ENCODE data around the gene COL18A1.

The COL18A1 gene

DNA sequence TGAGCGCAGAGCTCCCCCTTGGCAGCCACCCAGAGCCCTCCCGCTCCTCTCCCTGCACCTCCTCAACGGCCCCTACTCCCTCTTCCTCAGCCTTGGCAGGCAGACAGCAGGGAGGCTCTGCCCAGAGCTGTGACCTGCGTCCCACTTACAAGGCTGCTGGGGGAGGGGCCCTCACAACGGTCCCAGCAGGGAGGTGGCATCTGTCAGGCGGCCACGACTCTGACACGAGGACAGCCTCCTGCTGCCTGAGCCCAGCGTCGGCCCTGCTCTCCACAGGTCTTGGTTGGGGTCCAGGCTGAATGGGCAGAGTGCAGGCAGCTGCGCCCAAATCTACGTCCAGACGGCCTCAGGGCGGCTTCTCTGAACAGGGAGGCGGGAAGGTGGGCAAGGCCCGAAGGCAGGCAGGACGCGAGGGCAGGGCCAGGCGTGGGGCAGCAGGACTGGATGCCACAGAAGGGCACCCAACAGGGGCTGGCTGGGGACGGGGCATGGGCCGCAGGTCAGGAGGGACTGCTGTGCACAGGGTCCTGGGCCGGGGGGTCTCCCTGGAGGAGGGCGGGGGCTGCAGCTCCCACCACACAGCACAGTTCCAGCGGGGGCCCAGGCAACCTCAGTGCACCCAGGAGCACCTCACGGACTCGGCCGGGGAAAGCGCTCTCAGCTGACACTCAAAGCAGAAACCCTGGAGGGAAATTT is 129.8 kb downstream of the COL18A1 start:
- FAIRE-seq (no peak), DNase-seq (ENCODE audit: extremely low spot score, insufficient read length, low read depth) (no peak)

- no peak for DNase-seq (ENCODE audit: extremely low spot score, insufficient read length, low read depth)
- no peak for FAIRE-seq
Measured at GRCh38 chr21:45535341-45536081, 130.5 kb downstream of the COL18A1 start.

DNA sequence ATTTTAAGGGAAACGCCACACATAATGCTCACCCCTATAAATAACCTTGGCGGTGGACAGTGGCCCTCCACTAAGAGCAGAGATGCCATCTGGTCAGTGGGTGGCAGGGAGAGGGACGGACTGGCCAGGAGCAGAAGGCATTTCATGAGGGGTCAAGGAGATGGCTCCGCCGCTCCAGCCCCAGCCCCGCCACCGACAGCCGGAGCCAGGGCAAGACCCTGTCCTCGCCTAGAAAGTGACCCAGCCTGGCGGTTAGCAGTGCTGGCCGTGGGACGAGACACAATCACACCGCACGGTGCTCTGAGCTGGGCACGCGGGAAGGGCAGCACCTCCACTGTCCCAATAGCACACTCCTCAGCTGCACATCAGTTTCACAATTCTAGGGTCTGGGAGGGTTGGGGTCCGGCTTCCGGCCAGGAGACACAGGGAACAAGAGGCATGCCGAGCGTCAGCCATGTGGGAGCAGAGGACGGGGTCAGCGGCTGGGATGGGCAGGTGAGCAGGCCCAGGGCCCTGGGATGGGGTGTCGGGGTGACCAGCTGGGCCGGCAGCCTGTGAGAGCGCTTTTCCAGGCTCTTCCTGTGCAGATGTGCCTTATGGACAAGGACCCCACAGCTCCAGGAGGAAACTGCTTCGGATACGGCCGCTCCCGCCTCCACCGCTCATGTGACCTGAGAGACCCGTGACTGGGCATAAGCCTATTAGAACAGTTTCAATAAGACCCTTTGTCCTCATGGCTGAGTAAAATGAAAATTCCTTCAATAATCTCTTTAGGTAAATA is 131.5 kb downstream of the COL18A1 start:
- DNase-seq (ENCODE audit: extremely low spot score, insufficient read length, low read depth), result no peak

DNA sequence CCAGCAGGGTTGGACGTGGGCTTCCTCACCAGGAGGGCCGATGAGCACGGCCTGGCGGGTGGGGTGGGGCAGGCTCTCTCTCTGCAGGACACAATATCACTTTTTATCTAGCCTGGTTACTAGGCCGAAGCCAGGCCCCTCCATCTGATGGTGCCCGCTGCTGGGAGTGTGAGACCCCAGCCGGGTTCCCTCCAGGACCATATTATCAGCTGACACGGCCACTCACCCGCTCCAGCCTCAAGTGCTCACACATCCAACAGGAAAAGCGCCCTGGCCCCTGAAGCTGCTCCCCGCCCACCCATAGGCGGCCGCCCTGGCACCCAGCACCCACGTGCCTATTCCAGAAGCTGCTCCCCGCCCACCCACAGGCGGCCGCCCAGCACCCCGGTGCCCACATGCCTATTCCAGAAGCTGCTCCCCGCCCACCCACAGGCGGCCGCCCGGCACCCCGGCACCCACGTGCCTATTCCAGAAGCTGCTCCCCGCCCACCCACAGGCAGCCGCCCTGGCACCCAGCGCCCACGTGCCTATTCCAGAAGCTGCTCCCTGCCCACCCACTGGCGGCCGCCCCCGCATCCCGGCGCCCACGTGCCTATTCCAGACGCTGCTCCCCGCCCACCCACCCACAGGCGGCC is 132.3 kb downstream of the COL18A1 start:
- FAIRE-seq (no peak), DNase-seq (ENCODE audit: extremely low spot score, insufficient read length, low read depth) (no peak)

More for the DNA sequence above, 131.5 kb downstream of the COL18A1 start:
- no peak for FAIRE-seq

DNA sequence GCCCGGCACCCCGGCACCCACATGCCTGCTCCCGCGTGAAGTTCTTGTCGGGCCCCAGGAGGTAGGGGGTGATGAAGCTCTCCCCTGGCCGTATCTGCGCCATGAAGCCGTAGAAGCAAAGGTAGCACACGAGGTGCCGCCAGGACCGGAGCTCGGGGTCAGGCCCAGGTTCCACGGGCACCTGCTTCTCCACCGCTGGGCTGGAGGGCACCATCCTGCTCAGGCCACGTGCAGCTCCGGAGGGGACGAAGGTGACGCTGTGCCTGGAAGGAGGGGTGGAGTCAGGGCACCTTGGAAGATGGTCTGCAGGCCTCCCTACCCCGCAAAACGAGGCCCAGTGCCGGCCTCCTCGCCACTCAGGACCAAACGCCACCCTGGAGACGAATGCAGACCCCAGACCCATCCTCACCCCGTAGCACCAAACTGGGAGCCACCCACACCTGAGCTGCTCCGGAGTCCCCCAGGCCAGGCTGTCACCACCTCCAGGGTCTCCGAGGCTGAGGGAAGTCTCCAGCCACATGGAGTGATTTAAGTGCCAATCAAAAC is 132.9 kb downstream of the COL18A1 start:
- FAIRE-seq (no peak), DNase-seq (ENCODE audit: extremely low spot score, insufficient read length, low read depth) (no peak)

- DNase-seq (ENCODE audit: extremely low spot score, insufficient read length, low read depth) (no peak), FAIRE-seq (no peak)
Measured at GRCh38 chr21:45538381-45539045, 133.5 kb downstream of the COL18A1 start.

GRCh38 chr21:45539046-45539795 is 134.3 kb downstream of the COL18A1 start:
- no peak for DNase-seq (ENCODE audit: extremely low spot score, insufficient read length, low read depth)
- no peak for FAIRE-seq

DNA sequence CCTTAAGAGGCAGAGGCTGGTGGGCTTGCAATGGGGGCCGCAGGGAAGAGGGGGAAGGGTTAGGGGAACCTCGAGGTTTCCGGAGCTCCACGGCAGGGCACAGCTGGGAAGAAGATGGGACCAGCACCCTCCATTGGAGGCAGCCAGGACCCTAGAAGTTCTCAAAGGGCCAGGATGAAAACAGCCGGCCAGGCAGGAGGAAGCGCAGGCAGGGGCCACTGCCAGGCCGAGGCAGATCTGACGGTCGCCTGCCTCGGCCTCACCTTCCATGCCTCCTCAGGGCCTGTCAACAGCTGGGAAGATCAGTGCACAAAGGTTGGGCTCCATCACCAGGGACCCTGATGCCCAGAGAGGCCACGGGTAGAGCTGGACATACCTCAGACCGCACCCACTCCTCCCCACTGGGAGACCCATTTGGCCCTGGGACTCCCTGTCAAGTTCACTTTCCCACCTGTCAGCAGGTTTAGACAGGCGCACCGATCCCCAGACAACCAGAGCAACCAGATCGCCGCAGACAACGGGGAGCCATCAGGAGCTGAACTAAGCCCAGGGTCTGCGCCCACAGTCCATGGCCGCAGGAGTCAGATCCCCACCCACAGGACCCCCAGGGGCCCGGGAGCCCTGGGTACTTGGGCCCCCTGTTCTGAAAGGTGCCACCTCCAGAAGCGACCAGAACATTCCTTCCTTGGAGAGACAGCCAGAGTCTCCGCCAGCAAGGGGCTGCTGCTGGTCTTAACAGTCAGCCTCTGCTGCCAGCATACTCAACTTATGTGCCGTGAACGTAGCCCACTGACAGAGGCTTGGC is 135.0 kb downstream of the COL18A1 start:
- FAIRE-seq, result no peak
- no peak for DNase-seq (ENCODE audit: extremely low spot score, insufficient read length, low read depth)

- no peak for FAIRE-seq
- DNase-seq (ENCODE audit: extremely low spot score, insufficient read length, low read depth), result no peak
Measured at GRCh38 chr21:45540601-45540970, 135.6 kb downstream of the COL18A1 start.

GRCh38 chr21:45541221-45542039 is 136.5 kb downstream of the COL18A1 start:
- DNase-seq (ENCODE audit: extremely low spot score, insufficient read length, low read depth), result peak; percentile 87
- FAIRE-seq, result peak; percentile 71

DNA sequence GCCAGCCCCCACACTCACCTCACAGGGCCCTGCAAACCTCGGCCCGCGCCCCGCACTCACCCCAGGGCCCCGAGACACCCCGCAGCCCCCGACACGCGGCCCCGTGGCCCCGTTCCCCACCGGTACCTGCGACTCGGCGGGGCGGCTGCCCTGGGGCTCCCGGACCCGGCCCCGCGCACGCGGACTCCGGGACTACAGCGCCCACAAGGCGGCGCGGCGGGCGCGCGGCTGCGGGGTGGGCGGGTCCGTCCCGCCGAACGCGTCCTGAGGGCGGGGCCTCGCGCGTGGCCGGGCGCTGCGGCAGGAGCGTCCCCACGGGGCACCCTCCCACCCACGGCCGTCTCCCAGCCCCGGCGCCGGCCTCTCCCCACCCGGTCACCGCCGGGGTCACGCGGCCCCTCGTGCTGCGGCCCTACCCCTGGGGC is 137.3 kb downstream of the COL18A1 start, which contains the start of gene SLC19A1:
TSS of gene SLC19A1 (minus strand) at position 199 of the 425 bp plus-strand sequence. CDS start 4,481 bp downstream, outside the sequence.
- DNase-seq (ENCODE audit: extremely low spot score, insufficient read length, low read depth), result peak; percentile 96
- no peak for FAIRE-seq

DNA sequence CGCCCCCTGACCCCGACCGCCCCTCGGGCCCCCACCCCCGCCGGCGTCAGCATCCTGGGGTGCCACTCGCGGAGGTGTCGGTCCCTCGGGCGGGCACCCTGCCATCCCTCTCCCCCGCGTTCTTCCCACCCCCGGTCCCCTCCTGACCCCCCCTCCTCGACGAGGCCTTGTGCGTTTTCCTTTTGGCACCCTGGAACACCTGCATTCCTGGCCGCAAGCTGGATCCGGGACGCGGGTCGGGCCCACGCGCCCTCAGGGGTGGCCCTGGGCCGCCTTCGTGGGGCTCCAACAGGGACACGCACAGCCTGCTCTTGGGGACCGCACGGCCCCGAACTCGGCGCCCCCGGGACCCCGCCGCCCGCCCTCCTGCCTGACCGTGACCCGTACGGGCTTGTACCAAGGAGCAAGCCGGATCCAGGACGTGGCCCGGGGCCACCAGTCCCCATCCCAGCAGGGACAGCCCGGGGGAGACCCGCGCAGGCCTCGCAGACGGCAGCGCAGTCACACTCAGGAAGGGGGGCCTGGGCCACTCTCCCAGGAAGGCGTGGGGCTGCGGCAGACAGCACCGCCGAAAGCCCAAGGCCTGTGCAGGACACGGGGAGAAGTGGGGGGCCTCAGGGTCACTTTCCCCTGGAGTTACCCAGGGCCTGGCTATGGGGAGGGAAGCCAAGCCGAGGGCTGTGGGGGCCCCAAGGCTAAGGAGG is 137.9 kb downstream of the COL18A1 start:
- DNase-seq (ENCODE audit: extremely low spot score, insufficient read length, low read depth), result no peak
- no peak for FAIRE-seq

- DNase-seq (ENCODE audit: extremely low spot score, insufficient read length, low read depth) (no peak), FAIRE-seq (no peak)
Measured at GRCh38 chr21:45543371-45543709, 138.4 kb downstream of the COL18A1 start.

DNA sequence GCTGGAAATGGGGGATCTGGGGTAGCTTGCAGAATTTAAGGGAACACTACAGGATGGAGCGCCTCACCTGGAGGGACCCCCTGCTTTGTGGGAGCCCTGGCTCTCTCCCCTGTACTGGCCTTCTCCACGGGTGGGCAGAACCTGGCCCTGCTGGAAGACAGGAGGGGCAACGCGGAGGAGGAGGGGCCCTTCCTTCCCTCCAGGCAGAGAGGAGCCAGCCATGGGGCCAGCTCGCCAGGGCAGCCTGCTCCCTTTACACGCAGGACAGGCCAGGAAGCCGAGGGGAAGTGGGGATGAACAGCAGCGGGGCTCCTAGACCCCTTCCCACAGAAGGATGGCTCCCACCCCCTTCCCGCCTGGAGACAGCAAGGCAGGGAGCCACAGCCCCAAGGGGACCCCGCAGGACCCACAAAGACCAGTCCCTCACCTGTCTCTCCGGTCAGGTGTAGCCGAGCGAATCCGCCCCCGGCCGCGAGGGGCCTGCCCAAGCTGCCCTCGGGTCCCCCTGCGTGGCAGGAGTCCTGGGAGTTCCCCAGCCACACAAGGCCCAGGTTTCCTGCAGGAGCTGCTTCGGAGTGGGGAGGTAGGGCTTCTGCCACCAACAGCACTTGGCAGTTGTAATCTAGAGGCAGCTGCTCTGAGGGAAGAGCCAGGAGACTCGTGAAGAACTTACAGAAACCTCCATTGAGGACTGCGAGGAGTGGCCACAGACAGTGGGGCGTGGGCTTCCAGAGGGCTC is 138.9 kb downstream of the COL18A1 start:
- no peak for FAIRE-seq

GRCh38 chr21:45544449-45545235 is 139.7 kb downstream of the COL18A1 start:
- DNase-seq (ENCODE audit: extremely low spot score, insufficient read length, low read depth) (no peak), FAIRE-seq (no peak)

More for the DNA sequence above, 138.9 kb downstream of the COL18A1 start:
- no peak for DNase-seq (ENCODE audit: extremely low spot score, insufficient read length, low read depth)

Data from GM18507 (cell line).